Measurements from ENCODE around the gene HSPA12B. TPM values are rescaled to one million over a fixed set of nuclear protein-coding genes. Genes with fewer than 3 reads are reported as not detected.
A peak's percentile ranks its signal among the peaks of the same experiment; 100 is the strongest.

The HSPA12B gene
- total and polyA plus RNA-seq, 9 of the 15 experiments (the other 6 are each of a cell fraction or from before 2014, with no cell fraction given) = 0.03 to 0.07 TPM; not detected in 7

DNA sequence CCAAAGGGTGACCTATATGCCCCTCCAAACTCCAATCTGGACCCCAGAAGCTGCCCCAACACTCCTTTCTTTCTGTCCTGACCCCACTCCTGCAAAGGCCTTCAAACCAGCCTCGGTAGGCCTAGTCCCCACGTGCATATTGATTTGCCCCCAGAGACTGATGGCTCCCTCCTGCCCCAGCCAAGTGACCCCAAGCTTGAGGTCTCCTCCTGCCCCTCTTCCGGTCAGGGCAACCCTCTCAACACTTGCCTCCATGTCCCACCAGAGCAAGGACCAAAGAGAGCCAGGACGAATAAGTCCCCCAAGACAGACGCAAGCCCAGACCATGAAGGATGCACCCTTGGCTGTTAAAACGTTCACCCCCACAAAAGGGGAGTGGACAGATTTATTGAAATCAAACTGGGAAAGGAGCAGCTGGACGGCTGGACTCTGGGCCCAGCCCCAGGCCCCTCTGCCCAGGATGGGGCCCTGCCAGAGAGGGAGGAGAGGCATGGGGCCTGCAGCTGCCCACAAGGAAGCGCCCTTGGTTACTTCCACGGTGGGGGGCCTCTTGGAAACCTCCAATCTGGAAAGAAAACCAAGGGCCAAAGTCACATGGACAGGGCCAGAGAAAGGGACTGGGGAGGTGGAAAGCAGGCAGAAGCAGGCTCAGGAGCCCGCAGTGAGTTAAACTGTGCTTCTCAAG, 51.2 kb downstream of the HSPA12B start (continued):
- TF ChIP-seq, protein P1, sequence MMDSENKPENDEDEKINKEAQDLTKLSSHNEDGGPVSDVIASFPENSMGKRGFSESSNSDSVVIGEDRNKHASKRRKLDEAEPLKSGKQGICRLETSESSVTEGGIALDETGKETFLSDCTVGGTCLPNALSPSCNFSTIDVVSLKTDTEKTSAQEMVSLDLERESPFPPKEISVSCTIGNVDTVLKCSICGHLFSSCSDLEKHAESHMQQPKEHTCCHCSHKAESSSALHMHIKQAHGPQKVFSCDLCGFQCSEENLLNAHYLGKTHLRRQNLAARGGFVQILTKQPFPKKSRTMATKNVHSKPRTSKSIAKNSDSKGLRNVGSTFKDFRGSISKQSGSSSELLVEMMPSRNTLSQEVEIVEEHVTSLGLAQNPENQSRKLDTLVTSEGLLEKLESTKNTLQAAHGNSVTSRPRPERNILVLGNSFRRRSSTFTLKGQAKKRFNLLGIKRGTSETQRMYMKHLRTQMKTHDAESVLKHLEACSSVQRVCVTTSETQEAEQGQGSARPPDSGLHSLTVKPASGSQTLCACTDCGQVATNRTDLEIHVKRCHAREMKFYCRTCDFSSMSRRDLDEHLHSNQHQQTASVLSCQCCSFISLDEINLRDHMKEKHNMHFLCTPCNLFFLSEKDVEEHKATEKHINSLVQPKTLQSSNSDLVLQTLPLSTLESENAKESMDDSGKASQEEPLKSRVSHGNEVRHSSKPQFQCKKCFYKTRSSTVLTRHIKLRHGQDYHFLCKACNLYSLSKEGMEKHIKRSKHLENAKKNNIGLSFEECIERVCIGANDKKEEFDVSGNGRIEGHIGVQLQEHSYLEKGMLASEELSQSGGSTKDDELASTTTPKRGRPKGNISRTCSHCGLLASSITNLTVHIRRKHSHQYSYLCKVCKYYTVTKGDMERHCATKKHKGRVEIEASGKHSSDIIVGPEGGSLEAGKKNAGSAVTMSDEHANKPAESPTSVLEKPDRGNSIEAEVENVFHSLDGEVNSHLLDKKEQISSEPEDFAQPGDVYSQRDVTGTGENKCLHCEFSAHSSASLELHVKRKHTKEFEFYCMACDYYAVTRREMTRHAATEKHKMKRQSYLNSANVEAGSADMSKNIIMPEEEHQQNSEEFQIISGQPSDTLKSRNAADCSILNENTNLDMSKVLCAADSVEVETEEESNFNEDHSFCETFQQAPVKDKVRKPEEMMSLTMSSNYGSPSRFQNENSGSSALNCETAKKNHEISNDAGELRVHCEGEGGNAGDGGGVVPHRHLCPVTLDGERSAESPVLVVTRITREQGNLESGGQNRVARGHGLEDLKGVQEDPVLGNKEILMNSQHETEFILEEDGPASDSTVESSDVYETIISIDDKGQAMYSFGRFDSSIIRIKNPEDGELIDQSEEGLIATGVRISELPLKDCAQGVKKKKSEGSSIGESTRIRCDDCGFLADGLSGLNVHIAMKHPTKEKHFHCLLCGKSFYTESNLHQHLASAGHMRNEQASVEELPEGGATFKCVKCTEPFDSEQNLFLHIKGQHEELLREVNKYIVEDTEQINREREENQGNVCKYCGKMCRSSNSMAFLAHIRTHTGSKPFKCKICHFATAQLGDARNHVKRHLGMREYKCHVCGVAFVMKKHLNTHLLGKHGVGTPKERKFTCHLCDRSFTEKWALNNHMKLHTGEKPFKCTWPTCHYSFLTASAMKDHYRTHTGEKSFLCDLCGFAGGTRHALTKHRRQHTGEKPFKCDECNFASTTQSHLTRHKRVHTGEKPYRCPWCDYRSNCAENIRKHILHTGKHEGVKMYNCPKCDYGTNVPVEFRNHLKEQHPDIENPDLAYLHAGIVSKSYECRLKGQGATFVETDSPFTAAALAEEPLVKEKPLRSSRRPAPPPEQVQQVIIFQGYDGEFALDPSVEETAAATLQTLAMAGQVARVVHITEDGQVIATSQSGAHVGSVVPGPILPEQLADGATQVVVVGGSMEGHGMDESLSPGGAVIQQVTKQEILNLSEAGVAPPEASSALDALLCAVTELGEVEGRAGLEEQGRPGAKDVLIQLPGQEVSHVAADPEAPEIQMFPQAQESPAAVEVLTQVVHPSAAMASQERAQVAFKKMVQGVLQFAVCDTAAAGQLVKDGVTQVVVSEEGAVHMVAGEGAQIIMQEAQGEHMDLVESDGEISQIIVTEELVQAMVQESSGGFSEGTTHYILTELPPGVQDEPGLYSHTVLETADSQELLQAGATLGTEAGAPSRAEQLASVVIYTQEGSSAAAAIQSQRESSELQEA (IDR thresholded peaks at IDR 0.05; ENCODE audit: low read depth) = no peak
- peak; percentile 38; the same call in 1 of the 2 replicates for TF ChIP-seq POLR2A (conservative IDR thresholded peaks at IDR 0.05)

Measured in K562 (cell line).